ENCODE data around the gene TUBA1B. TPM values are rescaled to one million over a fixed set of nuclear protein-coding genes. Genes with fewer than 3 reads are reported as not detected.

TUBA1B gene
- polyA plus RNA-seq, 1 experiment: 3,601 TPM

- ChIA-PET POLR2A (no interaction called here), CTCF (interaction anchor here (0.7 to 4.7 kb wide), 14 partner anchors 9 to 146 kb away, joined by 3 to 33 read pairs (median 4); partner anchors contain the start of gene LMBR1L)
- no peak for DNase-seq (ENCODE audit: low read depth)
- TF ChIP-seq CTCF (IDR thresholded peaks at IDR 0.05; ENCODE audit: insufficient read depth, low read depth, low read length): no peak
- Histone ChIP-seq H3K36me3 (ENCODE audit: control insufficient read depth, insufficient read depth, low read length) (no peaks in the 10 kb centered on the region), H3K4me3 (ENCODE audit: low read depth, low read length) (no peak overlapping the region), H3K27me3 (ENCODE audit: control insufficient read depth, insufficient read depth, low read length) (peaks cover 17% of the 10 kb centered on the region)
These were observed 39.9 kb downstream of the TUBA1B start for GRCh38 chr12:49091056-49091835.

GRCh38 chr12:49089821-49090773, 41.1 kb downstream of the TUBA1B start:
- Histone ChIP-seq H3K4me3 (ENCODE audit: low read depth, low read length) (peak overlapping the region; percentile 33), H3K36me3 (ENCODE audit: control insufficient read depth, insufficient read depth, low read length) (no peaks in the 10 kb centered on the region), H3K27me3 (ENCODE audit: control insufficient read depth, insufficient read depth, low read length) (peaks cover 17% of the 10 kb centered on the region)
- DNase-seq (ENCODE audit: low read depth): no peak
- TF ChIP-seq CTCF (IDR thresholded peaks at IDR 0.05; ENCODE audit: insufficient read depth, low read depth, low read length): peak; percentile 28
- CTCF ChIA-PET: interaction anchor here (0.7 to 6.5 kb wide), 13 partner anchors 11 to 145 kb away, joined by 3 to 145 read pairs (median 33); partner anchors contain the start of genes DDN, LMBR1L, RHEBL1 and TUBA1B
- POLR2A ChIA-PET: no interaction called here

GRCh38 chr12:49088932-49089330, 42.3 kb downstream of the TUBA1B start:
- no peak for TF ChIP-seq CTCF (IDR thresholded peaks at IDR 0.05; ENCODE audit: insufficient read depth, low read depth, low read length)
- no peak overlapping the region for H3K4me3 ChIP-seq (ENCODE audit: low read depth, low read length)
- no peaks in the 10 kb centered on the region for H3K36me3 ChIP-seq (ENCODE audit: control insufficient read depth, insufficient read depth, low read length)
- no peak for DNase-seq (ENCODE audit: low read depth)
- ChIA-PET CTCF (interaction anchor here (0.6 to 6.5 kb wide), 26 partner anchors 7 to 234 kb away, joined by 3 to 145 read pairs (median 6); partner anchors contain the start of genes KMT2D, LMBR1L, RHEBL1 and TROAP), POLR2A (no interaction called here)
- H3K27me3 ChIP-seq (ENCODE audit: control insufficient read depth, insufficient read depth, low read length): peaks cover 11% of the 10 kb centered on the region

- Histone ChIP-seq H3K36me3 (ENCODE audit: control insufficient read depth, insufficient read depth, low read length) (no peaks in the 10 kb centered on the region), H3K27me3 (ENCODE audit: control insufficient read depth, insufficient read depth, low read length) (peaks cover 9% of the 10 kb centered on the region), H3K4me3 (ENCODE audit: low read depth, low read length) (no peak overlapping the region)
- ChIA-PET CTCF (interaction anchor here (0.6 to 6.5 kb wide), 28 partner anchors 8 to 234 kb away, joined by 3 to 145 read pairs (median 6); partner anchors contain the start of genes KMT2D, LMBR1L, RHEBL1 and TROAP), POLR2A (no interaction called here)
- peak; percentile 93 for TF ChIP-seq CTCF (IDR thresholded peaks at IDR 0.05; ENCODE audit: insufficient read depth, low read depth, low read length)
- DNase-seq (ENCODE audit: low read depth): peak; percentile 39
These were observed 42.9 kb downstream of the TUBA1B start for GRCh38 chr12:49088150-49088931.

All from BJ (cell line).